A673 (cell line): ENCODE data around the gene DPYSL4. TPM values are rescaled to one million over a fixed set of nuclear protein-coding genes. Genes with fewer than 3 reads are reported as not detected.

Experiments used
- BruUV-seq: library from RNA; stranded (reverse); fragments of 400-500 nt; replicated peaks from 2 replicates; lab custom pipeline; 2021; lab: Mats Ljungman, UMichigan
- CTCF ChIA-PET: fragments of 300-600 bp; sonication (Branson Sonifier 250); formaldehyde crosslinking; loops from one replicate; lab custom pipeline; 2022; ENCODE audit warnings: antibody characterized with exemption; lab: Charles Lee
- POLR2A ChIA-PET: fragments of 300-600 bp; sonication (Branson Sonifier 250); formaldehyde crosslinking; loops from one replicate; lab custom pipeline; 2022; ENCODE audit warnings: antibody characterized with exemption; ENCODE audit not compliant: low non-redundant PET; lab: Charles Lee
- DNase-seq: peaks from one replicate; pipeline ENCODE4 v3.0.0-alpha.2; 2015; ENCODE audit warnings: low spot score
- H3K27ac ChIP-seq: fragments of 200-600 bp; sonication (generic); 2 replicates; pipeline ENCODE4 v1.5.1; 2016; ENCODE audit warnings: mixed run types, low read depth, mild to moderate bottlenecking, mixed read lengths, antibody characterized with exemption, low read length; ENCODE audit not compliant: poor library complexity, severe bottlenecking
- H3K27me3 ChIP-seq: fragments of 200-600 bp; sonication (generic); replicated peaks from 2 replicates; pipeline ENCODE4 v1.6.1; 2017; ENCODE audit warnings: mixed run types, low read depth, mild to moderate bottlenecking, mixed read lengths, antibody characterized with exemption, low read length; ENCODE audit not compliant: insufficient read depth, poor library complexity
- H3K36me3 ChIP-seq: fragments of 200-600 bp; sonication (generic); 2 replicates; pipeline ENCODE4 v1.6.1; 2016; ENCODE audit warnings: mixed run types, mild to moderate bottlenecking, mixed read lengths, antibody characterized with exemption, low read length; ENCODE audit not compliant: insufficient read depth, poor library complexity, severe bottlenecking
- H3K4me1 ChIP-seq: fragments of 200-600 bp; sonication (generic); 2 replicates; pipeline ENCODE4 v1.6.1; 2017; ENCODE audit warnings: mixed run types, mild to moderate bottlenecking, mixed read lengths, antibody characterized with exemption, low read length; ENCODE audit not compliant: insufficient read depth, poor library complexity, severe bottlenecking
- H3K4me3 ChIP-seq: fragments of 200-600 bp; sonication (generic); 2 replicates; pipeline ENCODE4 v1.5.1; 2016; ENCODE audit warnings: low read depth, mixed run types, mild to moderate bottlenecking, mixed read lengths, low read length; ENCODE audit not compliant: poor library complexity, severe bottlenecking
- H3K9me3 ChIP-seq: fragments of 200-600 bp; sonication (generic); 2 replicates; pipeline ENCODE4 v1.6.1; 2016; ENCODE audit warnings: mixed run types, low read depth, mild to moderate bottlenecking, mixed read lengths, antibody characterized with exemption, low read length; ENCODE audit not compliant: poor library complexity, severe bottlenecking
- EZH2 ChIP-seq: fragments of 200-600 bp; sonication (generic); IDR thresholded peaks from 2 replicates; pipeline ENCODE4 v1.6.1; 2017; ENCODE audit warnings: borderline replicate concordance, low read depth, mild to moderate bottlenecking, mixed read lengths, antibody characterized with exemption, low read length; ENCODE audit not compliant: poor library complexity, severe bottlenecking
- intact Hi-C: fragments of 100-400 bp; cut with micrococcal nuclease; formaldehyde crosslinking; loops from one replicate; pipeline ENCODE4 v1.10.0; 2022; ENCODE audit not compliant: unreplicated experiment
- total RNA-seq: library from RNA; stranded (reverse); gene quantifications from 2 replicates; pipeline ENCODE4 v1.2.3, GENCODE V29; 2021
- TF ChIP-seq, protein P1 (sequence below): fragments of 300-800, 200-600 bp; sonication (generic); conservative IDR thresholded peaks from 2 replicates; pipeline ENCODE4 v1.5.1; 2017; ENCODE audit warnings: low read depth, mild to moderate bottlenecking, antibody characterized with exemption, low read length, moderate library complexity, mixed read lengths

Gene DPYSL4
- total RNA-seq, 1 experiment from 2014 or later, result 13.1 TPM

DNA sequence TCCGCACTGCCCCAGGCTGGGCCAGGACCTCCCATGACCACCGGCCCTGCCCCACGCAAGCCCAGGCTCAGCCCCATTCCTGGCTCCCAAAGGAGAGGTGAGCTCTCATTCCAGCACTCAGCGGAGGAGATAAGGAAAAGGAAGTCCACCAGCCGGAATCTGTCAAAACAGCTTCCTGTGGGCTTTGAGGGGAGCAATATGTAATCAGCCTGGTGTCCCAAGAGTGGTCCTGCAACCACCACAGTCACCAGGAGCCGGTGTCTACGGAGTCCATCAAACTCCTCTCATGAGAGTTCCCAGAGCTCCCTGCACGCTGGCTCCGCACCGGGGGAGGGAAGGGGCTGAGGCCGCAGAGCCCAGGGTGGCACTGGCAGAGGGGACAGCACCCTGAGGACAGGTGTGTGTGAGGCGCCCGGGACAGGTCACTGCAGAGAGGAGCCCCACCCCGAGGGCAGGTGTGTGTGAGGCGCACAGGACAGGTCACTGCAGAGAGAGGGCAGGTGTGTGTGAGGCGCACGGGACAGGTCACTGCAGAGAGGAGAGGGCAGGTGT, 63.2 kb downstream of the DPYSL4 start:
- no peaks in the 10 kb centered on the region for H3K4me1 ChIP-seq
- no TSS peak for BruUV-seq
- ChIA-PET POLR2A (no interaction called here), CTCF (interaction anchor here (0.6 kb wide), 1 partner anchor 166 kb away, joined by 3 read pairs; no protein-coding TSS in a partner anchor)
- no peak overlapping the region for H3K4me3 ChIP-seq
- no peaks in the 10 kb centered on the region for H3K27me3 ChIP-seq
- H3K36me3 ChIP-seq, result no peaks in the 10 kb centered on the region
- DNase-seq, result no peak
- H3K27ac ChIP-seq, result no peak overlapping the region
- TF ChIP-seq EZH2, result no peak
- TF ChIP-seq, protein P1, sequence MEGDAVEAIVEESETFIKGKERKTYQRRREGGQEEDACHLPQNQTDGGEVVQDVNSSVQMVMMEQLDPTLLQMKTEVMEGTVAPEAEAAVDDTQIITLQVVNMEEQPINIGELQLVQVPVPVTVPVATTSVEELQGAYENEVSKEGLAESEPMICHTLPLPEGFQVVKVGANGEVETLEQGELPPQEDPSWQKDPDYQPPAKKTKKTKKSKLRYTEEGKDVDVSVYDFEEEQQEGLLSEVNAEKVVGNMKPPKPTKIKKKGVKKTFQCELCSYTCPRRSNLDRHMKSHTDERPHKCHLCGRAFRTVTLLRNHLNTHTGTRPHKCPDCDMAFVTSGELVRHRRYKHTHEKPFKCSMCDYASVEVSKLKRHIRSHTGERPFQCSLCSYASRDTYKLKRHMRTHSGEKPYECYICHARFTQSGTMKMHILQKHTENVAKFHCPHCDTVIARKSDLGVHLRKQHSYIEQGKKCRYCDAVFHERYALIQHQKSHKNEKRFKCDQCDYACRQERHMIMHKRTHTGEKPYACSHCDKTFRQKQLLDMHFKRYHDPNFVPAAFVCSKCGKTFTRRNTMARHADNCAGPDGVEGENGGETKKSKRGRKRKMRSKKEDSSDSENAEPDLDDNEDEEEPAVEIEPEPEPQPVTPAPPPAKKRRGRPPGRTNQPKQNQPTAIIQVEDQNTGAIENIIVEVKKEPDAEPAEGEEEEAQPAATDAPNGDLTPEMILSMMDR, result no peak
- H3K9me3 ChIP-seq, result no peaks in the 10 kb centered on the region
- intact Hi-C loops, result no loop called here

DNA sequence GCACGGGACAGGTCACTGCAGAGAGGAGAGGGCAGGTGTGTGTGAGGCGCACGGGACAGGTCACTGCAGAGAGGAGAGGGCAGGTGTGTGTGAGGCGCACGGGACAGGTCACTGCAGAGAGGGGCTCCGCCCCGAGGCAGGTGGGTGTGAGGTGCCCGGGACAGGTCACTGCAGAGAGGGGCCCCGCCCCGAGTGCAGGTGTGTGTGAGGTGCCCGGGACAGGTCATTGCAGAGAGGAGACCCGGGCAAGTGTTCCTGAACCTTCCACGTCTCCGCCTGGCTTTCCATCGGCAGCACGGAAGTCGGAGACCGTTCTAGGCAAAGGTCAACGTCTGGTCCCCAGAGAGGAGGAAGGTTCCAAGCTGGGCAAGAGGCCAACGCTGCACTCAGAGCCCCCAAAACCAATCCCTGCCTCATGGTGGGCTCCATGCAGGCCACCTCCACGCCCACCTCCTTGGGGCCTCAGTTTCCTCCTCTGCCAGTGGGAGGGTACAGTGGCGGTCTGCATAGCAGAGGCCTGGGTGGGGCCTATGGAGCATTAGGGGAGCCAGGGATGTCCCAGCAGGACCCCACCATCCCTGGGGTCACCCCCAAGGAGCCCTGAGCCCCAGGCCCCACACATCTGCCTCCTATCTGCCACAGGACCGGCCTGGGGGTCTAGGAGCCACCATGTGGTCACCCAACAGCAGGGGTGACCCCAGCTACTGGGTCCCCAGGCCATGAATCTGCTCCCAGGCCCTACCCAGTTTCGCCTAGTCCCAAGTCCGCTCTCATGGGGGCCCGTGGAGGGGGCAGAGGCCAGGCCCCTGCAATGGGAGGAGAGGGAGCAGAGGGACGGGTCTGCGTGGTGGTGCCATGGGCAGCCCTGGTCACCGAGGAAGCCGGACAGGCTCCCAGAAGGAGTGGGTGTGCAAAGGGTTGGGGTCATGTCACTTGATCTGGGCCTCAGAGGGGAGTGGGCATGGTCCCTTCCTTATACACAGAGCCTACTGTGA, 64.0 kb downstream of the DPYSL4 start:
- CTCF ChIA-PET, result no interaction called here
- H3K36me3 ChIP-seq, result no peaks in the 10 kb centered on the region
- H3K9me3 ChIP-seq, result no peaks in the 10 kb centered on the region
- TF ChIP-seq EZH2, result no peak
- TF ChIP-seq, protein P1, result no peak
- intact Hi-C loops, result no loop called here
- no peak overlapping the region for H3K4me3 ChIP-seq
- DNase-seq, result no peak
- no peaks in the 10 kb centered on the region for H3K27me3 ChIP-seq
- POLR2A ChIA-PET, result no interaction called here
- H3K27ac ChIP-seq, result no peak overlapping the region
- H3K4me1 ChIP-seq, result no peaks in the 10 kb centered on the region
- no TSS peak for BruUV-seq

DNA sequence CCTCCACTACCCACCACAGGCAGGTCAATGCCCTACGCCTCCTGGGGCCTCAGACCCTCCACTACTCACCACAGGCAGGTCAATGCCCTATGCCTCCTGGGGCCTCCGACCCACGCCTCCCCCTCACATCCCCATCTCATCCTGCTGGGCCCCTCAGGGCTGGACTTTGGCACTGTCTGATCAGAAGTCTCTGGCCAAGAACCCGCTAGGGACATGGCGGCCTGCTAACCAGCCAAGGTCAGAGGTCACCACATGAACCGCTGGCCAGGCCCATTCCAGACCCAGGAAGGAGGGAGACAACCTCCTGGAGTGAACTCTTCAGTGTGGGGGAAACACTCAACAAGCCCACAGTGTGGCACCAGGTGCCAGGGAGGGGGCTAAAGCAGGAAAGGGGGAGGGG, 65.2 kb downstream of the DPYSL4 start:
- TF ChIP-seq, protein P1, result no peak
- no peak for TF ChIP-seq EZH2
- no TSS peak for BruUV-seq
- intact Hi-C loops, result no loop called here
- Histone ChIP-seq H3K36me3 (no peaks in the 10 kb centered on the region), H3K9me3 (no peaks in the 10 kb centered on the region), H3K4me1 (no peaks in the 10 kb centered on the region), H3K27me3 (no peaks in the 10 kb centered on the region), H3K4me3 (no peak overlapping the region), H3K27ac (no peak overlapping the region)
- no peak for DNase-seq
- ChIA-PET POLR2A (no interaction called here), CTCF (no interaction called here)
